H1 (cell line): Measurements from ENCODE around the gene PPME1. TPM values are rescaled to one million over a fixed set of nuclear protein-coding genes. Genes with fewer than 3 reads are reported as not detected.

ENCODE experiments used
- CTCF ChIA-PET: fragments of 300-600 bp; sonication (Branson Sonifier 250); formaldehyde crosslinking; loops from one replicate; lab custom pipeline; 2021; ENCODE audit not compliant: partially characterized antibody; lab: Charles Lee
- POLR2A ChIA-PET: fragments of 300-600 bp; sonication (Branson Sonifier 250); formaldehyde crosslinking; loops from one replicate; lab custom pipeline; 2021; ENCODE audit warnings: inconsistent platforms; ENCODE audit not compliant: partially characterized antibody; lab: Charles Lee
- DNase-seq, 2 experiments: peaks; one replicate each; pipeline versions ENCODE4 v3.0.0 to v3.0.0-alpha.2; 2010 to 2022; ENCODE audit warnings: low spot score in 2 of 2, low read depth in 1 of 2, mixed read lengths in 1 of 2
- FAIRE-seq: peaks from 2 replicates; lab custom pipeline; 2011; peaks lifted over from hg19 to GRCh38; lab: Jason Lieb, UNC
- H2AFZ ChIP-seq: 2 replicates; pipeline ENCODE4 v1.8.1; 2012; ENCODE audit warnings: low read length, inconsistent platforms
- H2AK5ac ChIP-seq: 2 replicates; pipeline ENCODE4 v1.6.1; 2013; ENCODE audit warnings: low read depth, low read length
- H2BK120ac ChIP-seq: replicated peaks from 2 replicates; pipeline ENCODE3; 2013; ENCODE audit warnings: low read depth, low read length, inconsistent platforms
- H2BK12ac ChIP-seq: 2 replicates; pipeline ENCODE4 v1.6.1; 2013; ENCODE audit warnings: low read depth, low read length
- H2BK15ac ChIP-seq: 2 replicates; pipeline ENCODE4 v1.6.1; 2013; ENCODE audit warnings: low read length
- H2BK20ac ChIP-seq: 2 replicates; pipeline ENCODE4 v1.6.1; 2013; ENCODE audit warnings: low read length
- H2BK5ac ChIP-seq: 2 replicates; pipeline ENCODE4 v1.6.1; 2013; ENCODE audit warnings: low read depth, low read length
- H3K14ac ChIP-seq: 2 replicates; pipeline ENCODE4 v1.6.1; 2013; ENCODE audit warnings: inconsistent platforms; ENCODE audit not compliant: insufficient read length
- H3K18ac ChIP-seq: 2 replicates; pipeline ENCODE4 v1.6.1; 2013; ENCODE audit warnings: low read length; ENCODE audit errors: extremely low read depth
- H3K23ac ChIP-seq: 2 replicates; pipeline ENCODE4 v1.6.1; 2013; ENCODE audit warnings: inconsistent platforms; ENCODE audit not compliant: insufficient read length
- H3K23me2 ChIP-seq: 2 replicates; pipeline ENCODE4 v1.6.1; 2013; ENCODE audit warnings: low read depth, low read length
- H3K27ac ChIP-seq: 2 replicates; pipeline ENCODE4 v1.6.1; 2011; ENCODE audit warnings: low read depth, low read length, inconsistent platforms
- H3K27me3 ChIP-seq, 4 experiments: replicated peaks in 1 of 4; 1 replicate in 1 of 4; 2 replicates in 3 of 4; pipeline versions ENCODE4 v1.6.1 to v1.8.1; 2011 to 2013; ENCODE audit warnings: low read length in 3 of 4, mild to moderate bottlenecking in 3 of 4, inconsistent platforms in 2 of 4, mixed read lengths in 2 of 4, moderate library complexity in 1 of 4; ENCODE audit not compliant: control insufficient read depth in 3 of 4, insufficient read depth in 3 of 4; ENCODE audit errors: extremely low read depth in 1 of 4
- H3K36me3 ChIP-seq, 4 experiments: 2 replicates each; pipeline versions ENCODE4 v1.6.1 to v1.8.1; 2011 to 2013; ENCODE audit warnings: mild to moderate bottlenecking in 4 of 4, low read length in 3 of 4, moderate library complexity in 2 of 4, control low read depth in 1 of 4, inconsistent platforms in 1 of 4; ENCODE audit not compliant: insufficient read depth in 4 of 4, control insufficient read depth in 2 of 4
- H3K4ac ChIP-seq: replicated peaks from 2 replicates; pipeline ENCODE3; 2013; ENCODE audit warnings: low read length, low read depth, mixed read lengths, inconsistent platforms; ENCODE audit not compliant: insufficient read length
- H3K4me1 ChIP-seq, 4 experiments: replicated peaks in 1 of 4; 1 replicate in 1 of 4; 2 replicates in 3 of 4; pipeline versions ENCODE4 v1.6.1 to v1.8.1; 2011 to 2013; ENCODE audit warnings: low read length in 3 of 4, inconsistent platforms in 2 of 4, mixed read lengths in 1 of 4; ENCODE audit not compliant: insufficient read depth in 4 of 4, control insufficient read depth in 3 of 4
- H3K4me2 ChIP-seq, 2 experiments: 2 replicates each; pipeline versions ENCODE4 v1.6.1 to v1.8.1; 2011 to 2013; ENCODE audit warnings: low read depth in 2 of 2, low read length in 2 of 2, control low read depth in 1 of 2, inconsistent platforms in 1 of 2, mild to moderate bottlenecking in 1 of 2; ENCODE audit not compliant: insufficient read depth in 1 of 2
- H3K4me3 ChIP-seq, 4 experiments: fragments of 200-600, 300-600 bp in 1 of 4; sonication (generic), shearing (Covaris generic), sonication (Bioruptor Twin) in 1 of 4; 2 replicates each; pipeline versions ENCODE4 v1.5.1 to v1.8.1; 2011 to 2016; ENCODE audit warnings: low read length in 4 of 4, low read depth in 3 of 4, control low read depth in 2 of 4, inconsistent platforms in 2 of 4, mild to moderate bottlenecking in 2 of 4, mixed read lengths in 1 of 4, moderate library complexity in 1 of 4; ENCODE audit not compliant: insufficient read depth in 2 of 4; ENCODE audit errors: extremely low read depth in 1 of 4
- H3K56ac ChIP-seq: replicated peaks from 2 replicates; pipeline ENCODE3; 2013; ENCODE audit warnings: low read depth, mild to moderate bottlenecking, mixed read lengths, low read length, inconsistent platforms; ENCODE audit not compliant: insufficient read length
- H3K79me1 ChIP-seq: 2 replicates; pipeline ENCODE4 v1.6.1; 2013; ENCODE audit warnings: low read depth, low read length, control low read depth
- H3K79me2 ChIP-seq, 2 experiments: 2 replicates each; pipeline versions ENCODE4 v1.6.1 to v1.8.1; 2012 to 2013; ENCODE audit warnings: low read length in 2 of 2, mild to moderate bottlenecking in 2 of 2, inconsistent platforms in 1 of 2; ENCODE audit not compliant: insufficient read depth in 2 of 2, control insufficient read depth in 1 of 2
- H3K9ac ChIP-seq, 4 experiments: replicated peaks in 1 of 4; 1 replicate in 1 of 4; 2 replicates in 3 of 4; pipeline versions ENCODE4 v1.6.1 to v1.8.1; 2011 to 2013; ENCODE audit warnings: low read depth in 3 of 4, low read length in 3 of 4, control low read depth in 2 of 4, mild to moderate bottlenecking in 2 of 4, moderate library complexity in 2 of 4, inconsistent platforms in 1 of 4; ENCODE audit errors: extremely low read depth in 1 of 4
- H3K9me3 ChIP-seq, 2 experiments: 2 replicates each; pipeline versions ENCODE4 v1.6.1 to v1.8.1; 2012 to 2013; ENCODE audit warnings: mild to moderate bottlenecking in 2 of 2, moderate library complexity in 2 of 2, control low read depth in 1 of 2, inconsistent platforms in 1 of 2, low read depth in 1 of 2, low read length in 1 of 2, mixed read lengths in 1 of 2; ENCODE audit not compliant: insufficient read depth in 2 of 2
- H4K20me1 ChIP-seq, 2 experiments: replicated peaks in 1 of 2; 2 replicates each; pipeline versions ENCODE3 to v1.8.1; 2011 to 2013; ENCODE audit warnings: inconsistent platforms in 2 of 2, low read length in 2 of 2, mild to moderate bottlenecking in 1 of 2; ENCODE audit not compliant: insufficient read depth in 2 of 2, control insufficient read depth in 1 of 2
- H4K5ac ChIP-seq: 2 replicates; pipeline ENCODE4 v1.6.1; 2013; ENCODE audit warnings: low read length, low read depth, mixed read lengths, inconsistent platforms; ENCODE audit not compliant: insufficient read length
- H4K8ac ChIP-seq: 2 replicates; pipeline ENCODE4 v1.8.0; 2013; ENCODE audit warnings: mild to moderate bottlenecking, moderate library complexity, low read length, inconsistent platforms; ENCODE audit not compliant: insufficient read depth; ENCODE audit errors: extremely low read depth
- H4K91ac ChIP-seq: replicated peaks from 2 replicates; pipeline ENCODE3; 2013; ENCODE audit warnings: low read length, mixed read lengths, inconsistent platforms; ENCODE audit not compliant: insufficient read length
- BACH1 ChIP-seq: IDR thresholded peaks from 2 replicates; pipeline ENCODE4 v1.6.1; 2012; ENCODE audit warnings: low read length, improper control_type of control experiment
- BCL11A ChIP-seq, 2 experiments: IDR thresholded peaks; one replicate each; pipeline ENCODE4 v1.6.1; 2011; ENCODE audit warnings: low read depth in 2 of 2, low read length in 2 of 2, mild to moderate bottlenecking in 2 of 2
- CTBP2 ChIP-seq: IDR thresholded peaks from 2 replicates; pipeline ENCODE4 v1.7.0; 2011; ENCODE audit warnings: borderline replicate concordance, mild to moderate bottlenecking, moderate library complexity, mixed read lengths, low read length; ENCODE audit not compliant: insufficient read depth, insufficient read length
- EGR1 ChIP-seq: IDR thresholded peaks from 2 replicates; pipeline ENCODE4 v1.6.1; 2011; ENCODE audit warnings: low read depth, low read length, borderline replicate concordance
- HDAC6 ChIP-seq: IDR thresholded peaks from one replicate; pipeline ENCODE4 v1.7.1; 2012; ENCODE audit warnings: low read depth, mild to moderate bottlenecking, inconsistent platforms, low read length, moderate library complexity
- KDM5A ChIP-seq: fragments of 200-600 bp; IDR thresholded peaks from 2 replicates; pipeline ENCODE4 v1.7.1; 2012; ENCODE audit warnings: mild to moderate bottlenecking, low read length, inconsistent platforms, mixed read lengths
- MAFK ChIP-seq: IDR thresholded peaks from 2 replicates; pipeline ENCODE4 v1.6.1; 2012; ENCODE audit warnings: low read depth, mild to moderate bottlenecking, improper control_type of control experiment, low read length
- POU5F1 ChIP-seq: IDR thresholded peaks from 2 replicates; pipeline ENCODE4 v1.6.1; 2011; ENCODE audit warnings: low read depth, mild to moderate bottlenecking, low read length, moderate library complexity
- RAD21 ChIP-seq, 2 experiments: IDR thresholded peaks in 1 of 2; conservative IDR thresholded peaks in 1 of 2; 2 replicates each; pipeline ENCODE4 v1.6.1; 2011; ENCODE audit warnings: low read depth in 2 of 2, low read length in 2 of 2, improper control_type of control experiment in 1 of 2, inconsistent platforms in 1 of 2, mild to moderate bottlenecking in 1 of 2, moderate library complexity in 1 of 2
- RFX5 ChIP-seq: IDR thresholded peaks from 2 replicates; pipeline ENCODE4 v1.6.1; 2011; ENCODE audit warnings: low read depth, low read length, improper control_type of control experiment, borderline replicate concordance
- ZNF274 ChIP-seq: IDR thresholded peaks from 2 replicates; pipeline ENCODE4 v1.7.0; 2012; ENCODE audit warnings: low read length, borderline replicate concordance; ENCODE audit errors: extremely low read depth
- WGBS, 2 experiments: shearing (Covaris generic) in 1 of 2; methylation state at CpG; one replicate each; pipeline versions ENCODE4 v1.1.6 to v1.1.7; 2013 to 2015; ENCODE audit warnings: low lambda C conversion rate in 2 of 2, mixed read lengths in 2 of 2, inconsistent platforms in 1 of 2, low coverage in 1 of 2, missing lambda C conversion rate in 1 of 2; ENCODE audit not compliant: insufficient replicate concordance in 2 of 2, insufficient coverage in 1 of 2, insufficient read length in 1 of 2; ENCODE audit errors: extremely low coverage in 1 of 2, missing lambda C conversion rate in 1 of 2; 5-methylcytosine and 5-hydroxymethylcytosine counted together
- polyA plus RNA-seq, 7 experiments: library from polyadenylated mRNA; depleted of rRNA in 3 of 7; stranded (reverse) in 5 of 7; unstranded in 2 of 7; fragments of >200 nt in 5 of 7; fragments of 200-250 nt in 2 of 7; gene quantifications; 1 replicate in 5 of 7; 2 replicates in 1 of 7; 4 replicates in 1 of 7; pipeline versions ENCODE4 v1.2.1 to v1.2.3, GENCODE V29; 2011 to 2013; ENCODE audit warnings: missing spikeins in 2 of 7, mixed read lengths in 2 of 7
- total RNA-seq: library from RNA; stranded (reverse); fragmentation: NEBNext Ultra II Directional; extraction: Animal tissue kit (Norgen Biotek cat#: 25700); gene quantifications from 2 replicates; pipeline ENCODE4 v1.2.1, GENCODE V29; 2021
- TF ChIP-seq, protein P1 (sequence below): IDR thresholded peaks from 2 replicates; pipeline ENCODE4 v1.6.1; 2012; ENCODE audit warnings: low read length, inconsistent platforms

Gene PPME1
- total and polyA plus RNA-seq, 2 of the 8 experiments (the other 6 are each of a cell fraction or from before 2014, with no cell fraction given): 55.1 to 64.5 TPM

DNA sequence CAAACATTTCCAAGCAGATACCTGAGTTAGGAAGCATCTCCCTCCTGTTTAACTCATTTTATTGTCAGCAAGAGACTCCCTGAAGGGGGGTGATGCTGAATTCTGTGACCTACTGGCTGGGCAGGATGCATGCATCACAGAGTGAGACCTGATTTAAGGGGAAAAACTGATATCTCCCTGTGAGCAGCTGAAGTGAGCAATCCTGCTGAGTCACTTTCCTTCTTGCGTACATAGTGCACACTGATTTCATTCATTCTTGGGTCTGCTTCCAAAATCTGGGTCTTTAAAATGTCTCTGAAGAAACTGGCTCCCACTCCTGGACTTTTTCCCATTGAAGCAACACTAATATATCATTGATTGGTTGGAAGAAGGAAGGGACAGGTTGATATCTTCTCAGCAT, 117.1 kb downstream of the PPME1 start:
- H3K23ac ChIP-seq: no peak overlapping the region
- no peaks in the 10 kb centered on the region for H3K79me2 ChIP-seq
- H4K8ac ChIP-seq: no peak overlapping the region
- H2AK5ac ChIP-seq: no peak overlapping the region
- no peak overlapping the region for H3K14ac ChIP-seq
- H3K27me3 ChIP-seq: no peaks in the 10 kb centered on the region
- DNase-seq (no peak), FAIRE-seq (no peak)
- H3K27ac ChIP-seq: no peak overlapping the region
- H4K20me1 ChIP-seq: no peaks in the 10 kb centered on the region
- no peaks in the 10 kb centered on the region for H3K36me3 ChIP-seq
- H2BK120ac ChIP-seq: no peak overlapping the region
- no peak overlapping the region for H3K4me2 ChIP-seq
- H4K5ac ChIP-seq: no peak overlapping the region
- no peaks in the 10 kb centered on the region for H3K23me2 ChIP-seq
- no peaks in the 10 kb centered on the region for H3K9me3 ChIP-seq
- no peak overlapping the region for H3K56ac ChIP-seq
- H2BK20ac ChIP-seq: no peak overlapping the region
- H3K9ac ChIP-seq: no peak overlapping the region
- no peak overlapping the region for H4K91ac ChIP-seq
- ChIA-PET POLR2A (interaction anchor here (0.8 kb wide), 1 partner anchor 205 kb away, joined by 3 read pairs; the partner anchor contains the start of gene LIPT2), CTCF (interaction anchor here (1.2 kb wide), 2 partner anchors 9 to 37 kb away, joined by 4 read pairs; no protein-coding TSS in a partner anchor)
- no peak overlapping the region for H2BK5ac ChIP-seq
- H3K79me1 ChIP-seq: no peaks in the 10 kb centered on the region
- no peaks in the 10 kb centered on the region for H3K4me1 ChIP-seq
- no peak overlapping the region for H3K18ac ChIP-seq
- no peak overlapping the region for H2BK12ac ChIP-seq
- peak overlapping the region; percentile 71; the same call in 1 of the 2 replicates for H2AFZ ChIP-seq
- no peak overlapping the region for H3K4ac ChIP-seq
- 95% methylated on average over 1 of the region's 1 CpG; no CpG with 5 or more reads in 1 of the 2 experiments for WGBS, 2 experiments
- H3K4me3 ChIP-seq: no peak overlapping the region
- H2BK15ac ChIP-seq: no peak overlapping the region
- TF ChIP-seq RAD21 (IDR thresholded peaks at IDR 0.05 in 1 of 2, conservative IDR thresholded peaks at IDR 0.05 in 1 of 2; ENCODE audit: low read depth in 2 of 2, low read length in 2 of 2) (no peak), KDM5A (no peak), RFX5 (no peak), MAFK (no peak; the same call in 1 of the 2 replicates), CTBP2 (no peak), EGR1 (no peak), POU5F1 (no peak), BACH1 (no peak), BCL11A (IDR thresholded peaks at IDR 0.05; ENCODE audit: low read depth in 2 of 2, low read length in 2 of 2) (no peak), HDAC6 (no peak), ZNF274 (no peak)
- TF ChIP-seq, protein P1, sequence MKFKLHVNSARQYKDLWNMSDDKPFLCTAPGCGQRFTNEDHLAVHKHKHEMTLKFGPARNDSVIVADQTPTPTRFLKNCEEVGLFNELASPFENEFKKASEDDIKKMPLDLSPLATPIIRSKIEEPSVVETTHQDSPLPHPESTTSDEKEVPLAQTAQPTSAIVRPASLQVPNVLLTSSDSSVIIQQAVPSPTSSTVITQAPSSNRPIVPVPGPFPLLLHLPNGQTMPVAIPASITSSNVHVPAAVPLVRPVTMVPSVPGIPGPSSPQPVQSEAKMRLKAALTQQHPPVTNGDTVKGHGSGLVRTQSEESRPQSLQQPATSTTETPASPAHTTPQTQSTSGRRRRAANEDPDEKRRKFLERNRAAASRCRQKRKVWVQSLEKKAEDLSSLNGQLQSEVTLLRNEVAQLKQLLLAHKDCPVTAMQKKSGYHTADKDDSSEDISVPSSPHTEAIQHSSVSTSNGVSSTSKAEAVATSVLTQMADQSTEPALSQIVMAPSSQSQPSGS: no peak
